Spleen (tissue), 7 donors: Measurements from ENCODE around the gene SLC8A3.

Experiments
- POLR2A ChIP-seq, 3 donors: fragments of 450-650 bp; IDR thresholded peaks; one replicate each; pipeline ENCODE4 v1.5.1; 2017; ENCODE audit warnings: antibody characterized with exemption in 3 of 3, mild to moderate bottlenecking in 1 of 3
- POLR2AphosphoS5 ChIP-seq, 3 donors: sonication (generic); formaldehyde crosslinking; IDR thresholded peaks; one replicate each; pipeline ENCODE4 v1.5.1; 2017; ENCODE audit warnings: antibody characterized with exemption in 3 of 3
- TF ChIP-seq, protein P1 (sequence below), 11 experiments: fragments of 200-600 bp in 7 of 11; fragments of 450-650 bp in 4 of 11; sonication (generic) in 4 of 11; IDR thresholded peaks in 8 of 11; conservative IDR thresholded peaks in 3 of 11; 1 replicate in 7 of 11; 2 replicates in 4 of 11; pipeline versions ENCODE4 v1.4.0 to v1.8.0; 2016 to 2021; ENCODE audit warnings: antibody characterized with exemption in 11 of 11, inconsistent platforms in 4 of 11, mild to moderate bottlenecking in 1 of 11
- donor health status: DM: no; HTN: no; CAD: no; lungs with moderate emphysema.
- donor health status: DM: no; HTN: no; CAD: no.
- donor health status: DM: no; HTN: no; CAD: no.

DNA sequence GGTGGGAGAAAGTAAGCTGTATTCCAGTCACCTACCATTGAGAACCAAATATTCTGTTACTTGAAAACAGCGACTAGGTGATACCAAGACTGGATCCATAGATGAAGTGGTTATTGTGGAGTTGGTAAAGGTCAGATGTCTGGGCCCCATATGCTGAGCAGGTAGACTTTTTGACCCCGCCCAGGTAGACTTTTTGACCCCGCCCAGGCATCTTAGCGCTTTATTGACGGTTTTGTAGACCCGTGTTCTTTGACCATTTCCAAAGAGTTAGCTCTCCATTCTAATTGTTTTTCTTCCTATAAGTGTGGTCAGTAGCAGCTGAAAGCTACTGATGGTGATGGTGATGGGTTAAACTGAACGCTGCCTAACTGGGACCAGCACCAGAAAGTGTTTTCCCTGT is 61.6 kb downstream of the SLC8A3 start:
- TF ChIP-seq, protein P1, sequence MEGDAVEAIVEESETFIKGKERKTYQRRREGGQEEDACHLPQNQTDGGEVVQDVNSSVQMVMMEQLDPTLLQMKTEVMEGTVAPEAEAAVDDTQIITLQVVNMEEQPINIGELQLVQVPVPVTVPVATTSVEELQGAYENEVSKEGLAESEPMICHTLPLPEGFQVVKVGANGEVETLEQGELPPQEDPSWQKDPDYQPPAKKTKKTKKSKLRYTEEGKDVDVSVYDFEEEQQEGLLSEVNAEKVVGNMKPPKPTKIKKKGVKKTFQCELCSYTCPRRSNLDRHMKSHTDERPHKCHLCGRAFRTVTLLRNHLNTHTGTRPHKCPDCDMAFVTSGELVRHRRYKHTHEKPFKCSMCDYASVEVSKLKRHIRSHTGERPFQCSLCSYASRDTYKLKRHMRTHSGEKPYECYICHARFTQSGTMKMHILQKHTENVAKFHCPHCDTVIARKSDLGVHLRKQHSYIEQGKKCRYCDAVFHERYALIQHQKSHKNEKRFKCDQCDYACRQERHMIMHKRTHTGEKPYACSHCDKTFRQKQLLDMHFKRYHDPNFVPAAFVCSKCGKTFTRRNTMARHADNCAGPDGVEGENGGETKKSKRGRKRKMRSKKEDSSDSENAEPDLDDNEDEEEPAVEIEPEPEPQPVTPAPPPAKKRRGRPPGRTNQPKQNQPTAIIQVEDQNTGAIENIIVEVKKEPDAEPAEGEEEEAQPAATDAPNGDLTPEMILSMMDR (IDR thresholded peaks at IDR 0.05 in 8 of 11, conservative IDR thresholded peaks at IDR 0.05 in 3 of 11), result no peak
- no peak for TF ChIP-seq POLR2AphosphoS5 (IDR thresholded peaks at IDR 0.05)
- TF ChIP-seq POLR2A (IDR thresholded peaks at IDR 0.05), result no peak
